ENCODE measurements around the gene GOLGA8M. TPM values are rescaled to one million over a fixed set of nuclear protein-coding genes. Genes with fewer than 3 reads are reported as not detected.

Gene GOLGA8M, protein sequence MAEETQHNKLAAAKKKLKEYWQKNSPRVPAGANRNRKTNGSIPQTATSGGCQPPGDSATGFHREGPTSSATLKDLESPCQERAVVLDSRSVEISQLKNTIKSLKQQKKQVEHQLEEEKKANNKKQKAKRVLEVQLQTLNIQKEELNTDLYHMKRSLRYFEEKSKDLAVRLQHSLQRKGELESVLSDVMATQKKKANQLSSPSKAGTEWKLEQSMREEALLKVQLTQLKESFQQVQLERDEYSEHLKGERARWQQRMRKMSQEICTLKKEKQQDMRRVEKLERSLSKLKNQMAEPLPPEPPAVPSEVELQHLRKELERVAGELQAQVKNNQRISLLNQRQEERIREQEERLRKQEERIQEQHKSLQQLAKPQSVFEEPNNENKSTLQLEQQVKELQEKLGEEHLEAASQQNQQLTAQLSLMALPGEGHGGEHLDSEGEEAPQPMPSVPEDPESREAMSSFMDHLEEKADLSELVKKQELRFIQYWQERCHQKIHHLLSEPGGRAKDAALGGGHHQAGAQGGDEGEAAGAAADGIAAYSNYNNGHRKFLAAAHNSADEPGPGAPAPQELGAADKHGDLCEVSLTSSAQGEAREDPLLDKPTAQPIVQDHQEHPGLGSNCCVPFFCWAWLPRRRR
- total RNA-seq = 0.32 and 0.52 TPM in 2 replicates

DNA sequence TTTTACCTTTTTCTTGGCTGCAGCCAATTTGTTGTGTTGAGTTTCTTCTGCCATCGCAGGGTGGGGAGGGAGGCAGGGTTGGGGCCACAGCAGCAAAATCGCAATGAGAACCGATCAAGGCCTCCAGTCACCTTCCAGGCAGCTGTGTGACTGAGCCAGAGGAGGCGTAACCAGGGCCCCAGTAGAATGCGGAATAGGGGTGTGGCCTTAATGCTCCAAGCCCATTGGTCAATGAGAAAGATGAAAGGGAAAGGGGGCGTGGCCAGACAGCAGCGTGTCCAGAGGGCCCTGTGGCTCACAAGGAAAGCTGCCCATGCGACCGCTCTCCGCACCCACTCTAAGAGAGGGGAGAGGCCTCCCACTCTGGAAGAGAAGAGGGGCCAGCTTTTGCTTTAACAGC lies at the start of gene GOLGA8M:
Gene GOLGA8M (minus strand): TSS at position 152 of the 400 bp plus-strand sequence. CDS start 98 bp downstream, at position 54.

Other genes starting within 250 kb of the GOLGA8M start
- not detected in 2 replicates for gene GOLGA8G, start 179.4 kb downstream of the GOLGA8M start, total RNA-seq
- not detected in 2 replicates for gene GOLGA6L25, start 158.9 kb downstream of the GOLGA8M start, total RNA-seq
- gene GOLGA6L7, start 136.2 kb upstream of the GOLGA8M start, total RNA-seq = not detected in 2 replicates
- 0.16 and 0.77 TPM in 2 replicates for gene APBA2, start 173.6 kb upstream of the GOLGA8M start, total RNA-seq